K562 (cell line): ENCODE data around the gene KCTD11. TPM values are rescaled to one million over a fixed set of nuclear protein-coding genes. Genes with fewer than 3 reads are reported as not detected.

Source experiments
- ATAC-seq: fragments of 200-7000 bp; cut with Tn5 transposase; 3 replicates; pipeline ENCODE4 v1.9.1; 2020; ENCODE audit warnings: moderate library complexity
- BruUV-seq: library from RNA; stranded (reverse); fragments of 400-500 nt; replicated peaks from 2 replicates; lab custom pipeline; 2021; lab: Mats Ljungman, UMichigan
- CTCF ChIA-PET: fragments of 300-600 bp; formaldehyde crosslinking; extraction: SDS; loops from one replicate; lab custom pipeline; 2021; ENCODE audit warnings: low intra/inter-chr PET ratio; lab: Yijun Ruan, JAX
- POLR2A ChIA-PET: fragments of 300-600, 350-650 bp; sonication (Branson Sonifier 250); formaldehyde crosslinking; extraction: SDS; loops from one replicate; lab custom pipeline; 2021; ENCODE audit warnings: antibody characterized with exemption, inconsistent platforms; lab: Yijun Ruan, JAX
- DNase-seq, 4 experiments: peaks; one replicate each; pipeline versions ENCODE4 v3.0.0 to v3.0.0-alpha.2; 2011 to 2018; ENCODE audit warnings: low spot score in 3 of 4, mixed read lengths in 3 of 4; ENCODE audit errors: extremely low read depth in 1 of 4
- FAIRE-seq: peaks from 2 replicates; lab custom pipeline; 2011; peaks lifted over from hg19 to GRCh38; lab: Jason Lieb, UNC
- H2AFZ ChIP-seq: 2 replicates; pipeline ENCODE4 v1.6.0; 2011; ENCODE audit warnings: low read depth, low read length, control low read depth, inconsistent platforms
- H3K27ac ChIP-seq: fragments of 200-600 bp; 3 replicates; pipeline ENCODE4 v1.8.0; 2011; ENCODE audit warnings: low read depth, mild to moderate bottlenecking, control low read depth, inconsistent platforms, low read length, moderate library complexity, mixed read lengths; ENCODE audit errors: extremely low read depth
- H3K27me3 ChIP-seq, 2 experiments: fragments of 300-600 bp in 1 of 2; 2 replicates in 1 of 2; 3 replicates in 1 of 2; pipeline versions ENCODE4 v1.6.0 to v1.8.0; 2011; ENCODE audit warnings: inconsistent platforms in 2 of 2, low read length in 2 of 2, mild to moderate bottlenecking in 1 of 2, mixed read lengths in 1 of 2, moderate library complexity in 1 of 2; ENCODE audit not compliant: control insufficient read depth in 2 of 2, insufficient read depth in 2 of 2
- H3K36me3 ChIP-seq: fragments of 300-600 bp; 3 replicates; pipeline ENCODE4 v1.8.0; 2011; ENCODE audit warnings: mild to moderate bottlenecking, low read length, inconsistent platforms; ENCODE audit not compliant: control insufficient read depth, insufficient read depth
- H3K4me1 ChIP-seq, 2 experiments: fragments of 200-600 bp in 1 of 2; replicated peaks in 1 of 2; 2 replicates in 1 of 2; 3 replicates in 1 of 2; pipeline versions ENCODE4 v1.5.1 to v1.8.0; 2011; ENCODE audit warnings: inconsistent platforms in 2 of 2, low read length in 2 of 2, mild to moderate bottlenecking in 1 of 2, mixed read lengths in 1 of 2, moderate library complexity in 1 of 2; ENCODE audit not compliant: control insufficient read depth in 2 of 2, insufficient read depth in 2 of 2
- H3K4me2 ChIP-seq: 2 replicates; pipeline ENCODE4 v1.6.1; 2011; ENCODE audit warnings: low read length, control low read depth, inconsistent platforms, mixed read lengths; ENCODE audit not compliant: insufficient read depth
- H3K4me3 ChIP-seq: fragments of 200-600 bp; sonication (generic), shearing (Covaris generic); 2 replicates; pipeline ENCODE4 v1.5.1; 2016; ENCODE audit warnings: control low read depth, inconsistent platforms
- H3K79me2 ChIP-seq: fragments of 200-600 bp; 3 replicates; pipeline ENCODE4 v1.8.0; 2011; ENCODE audit warnings: low read length, inconsistent platforms; ENCODE audit not compliant: control insufficient read depth, insufficient read depth
- H3K9ac ChIP-seq, 2 experiments: 2 replicates each; pipeline versions ENCODE4 v1.6.0 to v1.6.1; 2011; ENCODE audit warnings: low read depth in 2 of 2, low read length in 2 of 2, control low read depth in 1 of 2, inconsistent platforms in 1 of 2, mild to moderate bottlenecking in 1 of 2, mixed read lengths in 1 of 2; ENCODE audit not compliant: insufficient read depth in 1 of 2
- H3K9me1 ChIP-seq: one replicate; pipeline ENCODE4 v1.6.0; 2011; ENCODE audit warnings: inconsistent platforms, mild to moderate bottlenecking, low read length, moderate library complexity; ENCODE audit not compliant: control insufficient read depth, insufficient read depth
- H3K9me3 ChIP-seq: replicated peaks from 2 replicates; pipeline ENCODE4 v1.5.1; 2011; ENCODE audit warnings: low read depth, low read length, inconsistent platforms; ENCODE audit not compliant: control insufficient read depth, insufficient read depth
- H4K20me1 ChIP-seq: replicated peaks from 2 replicates; pipeline ENCODE4 v1.6.1; 2011; ENCODE audit warnings: low read length, inconsistent platforms, mixed read lengths; ENCODE audit not compliant: control insufficient read depth, insufficient read depth
- EGR1 ChIP-seq: fragments of 450-650 bp; conservative IDR thresholded peaks from 2 replicates; pipeline ENCODE4 v1.6.1; 2017; ENCODE audit warnings: mild to moderate bottlenecking
- FOXP1 ChIP-seq: sonication (generic); formaldehyde crosslinking; IDR thresholded peaks from 2 replicates; pipeline ENCODE4 v1.8.0; 2022; ENCODE audit warnings: mild to moderate bottlenecking, missing genetic modification reagents
- MAZ ChIP-seq, 2 experiments: fragments of 450-650 bp in 1 of 2; sonication (generic) in 1 of 2; formaldehyde crosslinking; IDR thresholded peaks in 1 of 2; conservative IDR thresholded peaks in 1 of 2; 2 replicates each; pipeline versions ENCODE4 v1.4.0 to v1.5.0; 2020; ENCODE audit warnings: mild to moderate bottlenecking in 1 of 2, missing genetic modification reagents in 1 of 2
- NFIX ChIP-seq: fragments of 250-450 bp; sonication (Bioruptor Pico); IDR thresholded peaks from 2 replicates; pipeline ENCODE4 v1.4.0; 2020; ENCODE audit warnings: low read depth, mild to moderate bottlenecking, moderate library complexity
- PCBP1 ChIP-seq: fragments of 200-400 bp; formaldehyde crosslinking; IDR thresholded peaks from 2 replicates; pipeline ENCODE4 v1.6.1; 2018; ENCODE audit warnings: mild to moderate bottlenecking, low read depth, low read length; ENCODE audit not compliant: poor library complexity, severe bottlenecking
- ZNF511 ChIP-seq: sonication (generic); formaldehyde crosslinking; IDR thresholded peaks from 2 replicates; pipeline ENCODE4 v1.8.0; 2022; ENCODE audit warnings: mild to moderate bottlenecking, missing genetic modification reagents
- WGBS: fragments of 100-300 bp; shearing (Covaris generic); methylation state at CpG from one replicate; pipeline ENCODE4 v1.1.6; 2016; ENCODE audit warnings: low coverage, mixed read lengths; ENCODE audit not compliant: insufficient coverage; ENCODE audit errors: missing lambda C conversion rate; 5-methylcytosine and 5-hydroxymethylcytosine counted together
- in situ Hi-C: fragments of 300-500 bp; cut with MboI; formaldehyde crosslinking; loops from 4 replicates; pipeline ENCODE4 v1.15.0; 2018; ENCODE audit warnings: inconsistent platforms, mixed read lengths
- intact Hi-C: fragments of 100-400 bp; cut with micrococcal nuclease; formaldehyde crosslinking; loops from 2 replicates; pipeline ENCODE4 v1.14.2; 2022
- polyA plus RNA-seq, 8 experiments: library from polyadenylated mRNA; depleted of rRNA in 4 of 8; stranded (reverse) in 5 of 8; unstranded in 3 of 8; fragments of >200 nt; fragmentation: Nextera tagmentation in 2 of 8; fragmentation: Illumina TruSeq in 1 of 8; extraction: Ambion mirVana in 2 of 8; extraction: Trizol in 1 of 8; gene quantifications; 2 replicates each; pipeline versions ENCODE4 v1.2.1 to v1.2.3, GENCODE V29; 2011 to 2014; ENCODE audit warnings: inconsistent platforms in 1 of 8, missing spikeins in 1 of 8
- total RNA-seq, 7 experiments: library from RNA; depleted of rRNA in 6 of 7; stranded (reverse); fragments of >200 nt in 6 of 7; fragmentation: Illumina TruSeq in 2 of 7; extraction: Trizol in 2 of 7; gene quantifications; 2 replicates each; pipeline versions ENCODE4 v1.2.1 to v1.2.3, GENCODE V29; 2011 to 2021; ENCODE audit warnings: low replicate concordance in 1 of 7
- TF ChIP-seq, protein P1 (sequence below): fragments of 450-650 bp; IDR thresholded peaks from 2 replicates; pipeline ENCODE4 v1.6.1; 2016; ENCODE audit warnings: missing biosample characterization, missing genetic modification characterization
- TF ChIP-seq, protein P2 (sequence below), 3 experiments: fragments of 200-800 bp in 1 of 3; fragments of 250-450 bp in 1 of 3; fragments of 450-650 bp in 1 of 3; sonication (Bioruptor Pico) in 1 of 3; sonication (Bioruptor generic) in 1 of 3; formaldehyde crosslinking in 1 of 3; IDR thresholded peaks; 2 replicates each; pipeline versions ENCODE4 v1.6.1 to v1.8.0; 2016 to 2022; ENCODE audit warnings: mild to moderate bottlenecking in 2 of 3, missing genetic modification characterization in 2 of 3, missing compliant biosample characterization in 1 of 3, moderate library complexity in 1 of 3

The KCTD11 gene
- total and polyA plus RNA-seq, 9 of the 15 experiments (the other 6 are each of a cell fraction or from before 2014, with no cell fraction given): 0.01 to 3.2 (median 2.5) TPM; not detected in 1

GRCh38 chr17:7393613-7394451 lies 41.9 kb downstream of the KCTD11 start:
- peaks cover 3 to 24% of the 10 kb centered on the region in 2 experiments; a peak in 4 of 5 replicates for H3K4me1 ChIP-seq
- H2AFZ ChIP-seq: peak overlapping the region; percentile 84
- 12% methylated on average over 28 of the region's 48 CpGs for WGBS
- H3K27me3 ChIP-seq: no peaks in the 10 kb centered on the region
- no peaks in the 10 kb centered on the region for H3K79me2 ChIP-seq
- peak overlapping the region; percentile 73 for H3K4me2 ChIP-seq
- no peaks in the 10 kb centered on the region for H3K9me1 ChIP-seq
- TSS peak; percentile 26 for BruUV-seq
- peak; percentile 6; the same call in 1 of the 2 replicates for TF ChIP-seq ZNF511
- TF ChIP-seq, protein P1, sequence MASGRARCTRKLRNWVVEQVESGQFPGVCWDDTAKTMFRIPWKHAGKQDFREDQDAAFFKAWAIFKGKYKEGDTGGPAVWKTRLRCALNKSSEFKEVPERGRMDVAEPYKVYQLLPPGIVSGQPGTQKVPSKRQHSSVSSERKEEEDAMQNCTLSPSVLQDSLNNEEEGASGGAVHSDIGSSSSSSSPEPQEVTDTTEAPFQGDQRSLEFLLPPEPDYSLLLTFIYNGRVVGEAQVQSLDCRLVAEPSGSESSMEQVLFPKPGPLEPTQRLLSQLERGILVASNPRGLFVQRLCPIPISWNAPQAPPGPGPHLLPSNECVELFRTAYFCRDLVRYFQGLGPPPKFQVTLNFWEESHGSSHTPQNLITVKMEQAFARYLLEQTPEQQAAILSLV (tag): no peak
- TF ChIP-seq NFIX (CRISPR knock-in tag): no peak
- no peak for TF ChIP-seq FOXP1
- TF ChIP-seq, protein P2, sequence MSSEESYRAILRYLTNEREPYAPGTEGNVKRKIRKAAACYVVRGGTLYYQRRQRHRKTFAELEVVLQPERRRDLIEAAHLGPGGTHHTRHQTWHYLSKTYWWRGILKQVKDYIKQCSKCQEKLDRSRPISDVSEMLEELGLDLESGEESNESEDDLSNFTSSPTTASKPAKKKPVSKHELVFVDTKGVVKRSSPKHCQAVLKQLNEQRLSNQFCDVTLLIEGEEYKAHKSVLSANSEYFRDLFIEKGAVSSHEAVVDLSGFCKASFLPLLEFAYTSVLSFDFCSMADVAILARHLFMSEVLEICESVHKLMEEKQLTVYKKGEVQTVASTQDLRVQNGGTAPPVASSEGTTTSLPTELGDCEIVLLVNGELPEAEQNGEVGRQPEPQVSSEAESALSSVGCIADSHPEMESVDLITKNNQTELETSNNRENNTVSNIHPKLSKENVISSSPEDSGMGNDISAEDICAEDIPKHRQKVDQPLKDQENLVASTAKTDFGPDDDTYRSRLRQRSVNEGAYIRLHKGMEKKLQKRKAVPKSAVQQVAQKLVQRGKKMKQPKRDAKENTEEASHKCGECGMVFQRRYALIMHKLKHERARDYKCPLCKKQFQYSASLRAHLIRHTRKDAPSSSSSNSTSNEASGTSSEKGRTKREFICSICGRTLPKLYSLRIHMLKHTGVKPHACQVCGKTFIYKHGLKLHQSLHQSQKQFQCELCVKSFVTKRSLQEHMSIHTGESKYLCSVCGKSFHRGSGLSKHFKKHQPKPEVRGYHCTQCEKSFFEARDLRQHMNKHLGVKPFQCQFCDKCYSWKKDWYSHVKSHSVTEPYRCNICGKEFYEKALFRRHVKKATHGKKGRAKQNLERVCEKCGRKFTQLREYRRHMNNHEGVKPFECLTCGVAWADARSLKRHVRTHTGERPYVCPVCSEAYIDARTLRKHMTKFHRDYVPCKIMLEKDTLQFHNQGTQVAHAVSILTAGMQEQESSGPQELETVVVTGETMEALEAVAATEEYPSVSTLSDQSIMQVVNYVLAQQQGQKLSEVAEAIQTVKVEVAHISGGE (CRISPR knock-in tag; IDR thresholded peaks at IDR 0.05): 0 out of 6 replicates have a peak, but pooled peaks of 1 of the 3 experiments have one; percentile 1
- TF ChIP-seq PCBP1: peak; percentile 16
- TF ChIP-seq EGR1: peak; percentile 38
- peak in 1 of 2 experiments; percentile 13; a peak in 1 of 4 replicates for TF ChIP-seq MAZ (CRISPR knock-in tag; conservative IDR thresholded peaks at IDR 0.05 in 1 of 2, IDR thresholded peaks at IDR 0.05 in 1 of 2)
- in situ Hi-C loops: no loop called here
- no peaks in the 10 kb centered on the region for H3K9me3 ChIP-seq
- H4K20me1 ChIP-seq: no peaks in the 10 kb centered on the region
- ChIA-PET POLR2A (interaction anchor here (0.6 to 0.8 kb wide), 2 partner anchors 8 to 91 kb away, joined by 3 read pairs; no protein-coding TSS in a partner anchor), CTCF (no interaction called here)
- H3K9ac ChIP-seq: peak overlapping the region; percentile 61 to 97; a peak in 3 of 4 replicates
- intact Hi-C loops: no loop called here
- ATAC-seq (peak; percentile 53), DNase-seq (peak in 3 of 4 experiments; percentile 33 to 52 (median 36)), FAIRE-seq (no peak)
- peak overlapping the region; percentile 68 for H3K4me3 ChIP-seq
- no peak overlapping the region; the same call in 2 of the 3 replicates for H3K27ac ChIP-seq
- H3K36me3 ChIP-seq: peaks cover 7% of the 10 kb centered on the region; the same call in 1 of the 3 replicates
